ENCODE data around the gene MRPS15.
"Not testable (repeated sequence)": the region's sequence is repeated elsewhere in the genome, so short reads cannot be mapped to it uniquely, and the experiment has no call there.

The MRPS15 gene

GRCh38 chr1:36486439-36487335 lies 22.5 kb upstream of the MRPS15 start:
- DNase-seq: no peak

- DNase-seq: no peak
Measured at GRCh38 chr1:36486093-36486438, 21.9 kb upstream of the MRPS15 start.

DNA sequence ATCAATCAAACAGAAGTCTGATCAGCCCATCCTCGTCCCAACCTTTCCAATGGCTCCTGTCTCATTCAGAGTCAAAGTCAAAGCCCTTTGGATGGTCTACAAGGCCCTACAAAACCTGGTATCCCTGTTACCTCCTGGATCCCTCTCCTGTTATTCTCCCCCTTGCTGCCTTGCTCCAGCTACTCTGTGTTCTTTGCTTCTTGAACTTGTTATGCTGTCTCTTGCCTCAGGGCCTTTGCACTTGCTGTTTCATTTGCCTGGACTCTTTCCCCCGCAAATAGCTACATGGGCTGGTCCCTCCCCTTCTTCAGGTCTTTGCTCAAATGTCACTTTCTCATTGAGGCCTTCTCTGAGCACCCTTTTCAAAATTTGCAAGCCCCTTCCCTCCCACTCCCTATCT lies 19.9 kb upstream of the MRPS15 start:
- DNase-seq: no peak

DNA sequence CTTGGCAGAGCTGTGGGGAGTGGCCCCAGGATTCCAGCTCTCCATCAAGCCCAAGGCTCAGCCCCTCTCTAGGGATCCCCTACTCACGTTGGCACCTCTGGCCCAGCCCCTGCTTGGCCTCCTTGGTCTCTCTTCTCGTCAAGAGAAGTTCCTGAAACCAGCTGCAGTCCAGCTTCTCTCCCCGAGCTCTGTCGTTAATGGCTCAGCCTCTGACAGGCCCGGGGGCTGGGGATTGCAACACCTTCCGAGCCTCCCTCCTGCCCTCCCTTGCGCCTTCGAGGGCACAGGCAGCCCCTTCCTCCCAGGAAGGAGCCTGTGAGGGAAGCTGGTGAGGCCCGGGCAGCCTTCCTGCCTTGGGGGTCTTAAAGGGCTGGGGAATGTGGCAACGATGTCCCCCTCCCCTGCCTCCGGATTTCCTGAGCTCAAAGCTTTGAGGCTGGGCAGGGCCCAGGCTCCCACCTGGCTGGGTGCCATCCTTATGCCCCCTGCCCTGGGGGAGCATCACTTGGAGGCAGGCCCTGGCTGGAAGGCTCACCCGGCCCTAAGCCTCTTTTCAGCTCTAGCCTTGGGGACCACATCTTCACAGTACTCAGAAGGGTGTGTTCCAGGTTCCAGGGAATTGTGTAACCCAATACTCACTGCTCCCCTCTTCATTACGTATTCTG lies 18.7 kb upstream of the MRPS15 start, which contains the start of gene CSF3R:
TSS of gene CSF3R (minus strand) at position 190 of the 665 bp plus-strand sequence. CDS start 3,417 bp downstream, outside the sequence.
- DNase-seq: no peak

DNA sequence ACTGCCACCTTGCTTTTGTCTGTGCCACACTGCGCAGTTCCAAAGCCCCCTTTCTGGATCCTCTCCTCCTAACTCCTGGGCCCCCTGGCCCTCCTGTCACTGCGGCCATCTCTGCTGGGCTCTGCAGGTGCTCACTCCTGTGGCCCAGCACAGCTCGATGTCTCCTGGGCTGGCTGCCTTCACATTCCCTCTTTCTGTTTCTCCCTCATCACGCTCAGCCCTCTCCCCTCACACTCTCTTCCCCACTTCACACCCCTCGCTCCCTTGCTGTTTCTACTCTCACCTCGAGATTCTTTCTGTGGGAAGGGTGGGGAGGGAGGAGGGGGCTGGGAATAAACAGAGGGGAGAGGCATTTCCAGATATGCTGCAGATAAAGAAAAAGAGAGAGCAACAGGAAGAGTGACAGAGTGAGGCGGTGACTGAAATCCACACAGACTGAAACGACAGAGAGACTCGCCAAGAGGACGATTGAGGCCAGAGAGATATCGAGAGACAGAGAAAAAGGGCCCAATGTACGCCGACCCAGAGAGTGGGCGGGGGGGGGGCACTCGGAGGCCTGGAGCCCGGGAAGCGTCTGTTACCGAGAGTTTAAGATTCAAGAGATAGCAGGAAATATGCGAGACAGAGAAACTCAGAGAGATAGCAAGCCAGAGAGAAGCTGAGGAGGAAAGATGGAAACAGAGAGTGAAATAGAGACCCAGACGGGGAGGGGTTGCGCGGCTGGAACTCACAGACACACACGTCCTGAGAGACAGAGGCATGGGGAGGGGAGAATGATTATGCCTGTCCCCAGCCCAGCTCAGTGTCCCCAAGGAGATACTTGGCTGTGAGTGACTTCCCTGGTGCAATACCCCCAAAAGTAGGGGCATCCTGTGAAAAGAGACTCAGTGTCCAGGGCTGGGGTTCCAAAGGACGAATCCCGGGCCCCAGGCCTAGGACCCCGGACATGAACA lies 17.9 kb upstream of the MRPS15 start:
- DNase-seq: no peak

GRCh38 chr1:36481091-36481490 lies 16.9 kb upstream of the MRPS15 start:
- no peak for DNase-seq

- no peak for DNase-seq
Measured at GRCh38 chr1:36480161-36480560, 16.0 kb upstream of the MRPS15 start.

- DNase-seq: no peak
Measured at GRCh38 chr1:36479505-36480051, 15.4 kb upstream of the MRPS15 start.

GRCh38 chr1:36477615-36478014 lies 13.4 kb upstream of the MRPS15 start:
- DNase-seq: not testable (repeated sequence)

- no peak for DNase-seq
Measured at GRCh38 chr1:36476945-36477344, 12.8 kb upstream of the MRPS15 start.

DNA sequence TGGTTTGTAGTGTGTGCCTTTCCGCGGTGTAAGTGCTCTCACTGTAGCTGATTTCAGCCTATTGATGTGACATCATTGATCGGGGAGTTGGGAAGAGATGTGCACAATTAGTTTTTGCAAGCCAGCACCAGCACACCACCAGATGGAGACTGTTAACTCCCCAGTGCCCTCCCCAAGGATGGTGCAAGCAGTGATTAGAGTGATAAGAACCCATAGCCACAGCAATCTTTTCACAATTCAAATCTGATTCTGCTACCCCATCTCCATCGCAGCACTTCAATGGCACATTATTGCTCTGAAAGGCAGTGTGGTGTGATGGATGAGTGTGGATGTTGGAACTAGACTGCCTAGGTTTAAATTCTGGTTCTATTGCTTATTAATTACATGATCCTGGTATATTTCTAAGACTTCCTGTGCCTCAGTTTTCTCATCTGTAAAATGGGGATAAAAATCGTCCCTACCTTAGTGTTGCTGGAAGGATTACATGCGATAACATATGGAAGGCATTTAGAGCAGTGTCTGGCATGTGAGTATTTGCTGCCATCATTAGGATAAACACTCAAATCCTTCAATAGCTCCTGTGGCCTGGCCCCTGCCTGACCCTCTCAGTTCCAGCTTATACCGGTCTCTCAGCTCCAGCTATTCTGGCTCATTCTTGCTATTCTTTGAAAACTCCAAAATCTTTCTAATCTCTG lies 11.9 kb upstream of the MRPS15 start:
- no peak for DNase-seq

DNA sequence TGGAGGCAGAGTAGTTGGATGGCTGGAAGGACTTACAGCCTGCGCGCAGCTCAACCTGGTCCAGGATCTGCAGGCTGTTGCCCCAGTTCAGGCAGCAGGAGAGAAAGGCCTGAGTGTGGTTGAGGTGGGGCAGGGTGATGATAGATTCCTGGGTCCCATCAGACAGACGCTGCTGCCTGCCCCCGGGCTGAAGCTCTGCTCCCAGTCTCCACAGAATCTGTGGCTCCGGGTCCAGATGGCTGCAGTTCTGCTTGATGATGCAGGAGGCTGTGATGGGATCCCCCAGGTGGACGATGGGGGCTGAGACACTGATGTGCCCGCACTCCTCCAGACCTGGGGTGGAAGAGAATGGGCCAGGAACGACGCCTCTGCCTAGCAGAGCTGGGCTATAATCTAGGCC lies 11.2 kb upstream of the MRPS15 start:
- no peak for DNase-seq

DNA sequence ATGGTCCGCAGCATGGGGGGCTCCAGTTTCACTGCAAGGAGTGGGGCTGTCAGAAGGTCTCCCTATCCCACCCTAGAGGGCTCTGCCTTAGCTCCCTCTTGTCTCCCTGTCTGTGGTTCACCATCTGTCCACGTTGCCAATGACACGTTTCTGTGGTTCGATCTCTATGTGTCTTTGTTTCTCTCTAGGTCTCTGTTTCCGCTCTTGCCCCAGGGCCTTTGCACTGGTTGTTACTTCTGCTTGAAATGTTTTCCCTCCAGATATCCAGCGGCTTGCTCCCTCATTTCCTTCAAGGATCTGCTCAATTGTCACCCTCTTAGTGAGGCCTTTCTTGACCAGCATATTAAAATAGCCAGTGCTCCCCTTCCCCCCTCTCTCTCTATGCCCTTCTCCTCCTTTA lies 8.5 kb upstream of the MRPS15 start:
- no peak for DNase-seq

GRCh38 chr1:36471830-36472641 lies 7.9 kb upstream of the MRPS15 start:
- peak; percentile 49 for DNase-seq

DNA sequence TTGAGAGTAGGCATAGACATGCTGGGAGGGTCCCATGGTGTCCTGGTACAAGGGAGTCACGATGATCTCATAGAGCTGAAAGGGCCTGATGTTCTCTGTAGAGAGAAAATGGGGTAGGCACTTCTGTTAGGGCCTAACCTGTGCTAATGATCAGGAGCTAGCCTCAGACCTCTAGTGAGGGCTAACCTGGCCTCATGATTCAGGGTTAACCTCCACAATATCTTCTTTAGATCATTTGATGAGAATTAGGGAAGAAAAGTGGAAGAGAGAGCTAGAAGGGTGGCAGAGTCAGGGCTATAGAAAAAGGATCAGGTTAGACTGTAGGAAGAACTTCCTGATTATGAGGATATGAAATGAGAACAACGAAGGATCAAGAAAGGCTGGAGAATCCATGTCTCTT lies 5.0 kb upstream of the MRPS15 start:
- no peak for DNase-seq

DNA sequence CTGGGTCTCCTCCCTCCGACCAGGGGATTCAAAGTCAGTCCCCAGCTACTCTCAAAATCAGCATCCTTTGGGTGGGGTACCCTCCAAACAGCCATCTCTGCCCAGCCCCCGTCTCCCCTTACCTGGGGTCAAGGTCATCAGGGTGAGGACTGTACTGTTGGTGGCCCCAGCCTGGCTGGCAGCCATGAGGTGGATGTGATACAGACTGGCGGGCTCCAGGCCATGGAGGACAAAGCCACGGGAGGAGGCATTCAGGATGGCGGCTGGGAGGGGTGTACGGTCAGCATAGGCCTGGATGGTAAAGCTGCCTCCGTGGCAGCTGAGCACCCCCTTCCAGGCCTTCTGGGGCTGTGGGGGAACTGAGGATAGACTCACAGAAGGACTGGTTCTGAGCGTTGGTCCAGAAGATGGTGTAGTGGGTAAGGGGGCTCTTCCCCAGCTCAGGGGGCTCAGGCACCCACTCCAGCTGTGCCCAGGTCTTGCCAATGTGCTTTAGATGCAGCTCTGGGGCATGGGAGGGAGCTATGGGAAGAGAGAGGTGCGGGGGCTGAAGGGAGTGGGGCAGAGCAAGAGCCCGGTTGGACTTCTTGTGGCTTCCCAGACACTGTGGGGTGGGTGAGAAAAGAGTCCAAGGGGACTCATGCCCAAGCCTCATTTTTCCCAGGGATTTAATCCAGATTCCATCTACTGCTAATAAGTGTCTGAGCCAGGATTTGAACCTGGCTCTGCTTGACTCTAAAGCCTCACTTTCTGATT lies 3.7 kb upstream of the MRPS15 start:
- DNase-seq: no peak

GRCh38 chr1:36467027-36467410 lies 2.8 kb upstream of the MRPS15 start:
- no peak for DNase-seq

- DNase-seq: no peak
Measured at GRCh38 chr1:36466370-36467026, 2.3 kb upstream of the MRPS15 start.

DNA sequence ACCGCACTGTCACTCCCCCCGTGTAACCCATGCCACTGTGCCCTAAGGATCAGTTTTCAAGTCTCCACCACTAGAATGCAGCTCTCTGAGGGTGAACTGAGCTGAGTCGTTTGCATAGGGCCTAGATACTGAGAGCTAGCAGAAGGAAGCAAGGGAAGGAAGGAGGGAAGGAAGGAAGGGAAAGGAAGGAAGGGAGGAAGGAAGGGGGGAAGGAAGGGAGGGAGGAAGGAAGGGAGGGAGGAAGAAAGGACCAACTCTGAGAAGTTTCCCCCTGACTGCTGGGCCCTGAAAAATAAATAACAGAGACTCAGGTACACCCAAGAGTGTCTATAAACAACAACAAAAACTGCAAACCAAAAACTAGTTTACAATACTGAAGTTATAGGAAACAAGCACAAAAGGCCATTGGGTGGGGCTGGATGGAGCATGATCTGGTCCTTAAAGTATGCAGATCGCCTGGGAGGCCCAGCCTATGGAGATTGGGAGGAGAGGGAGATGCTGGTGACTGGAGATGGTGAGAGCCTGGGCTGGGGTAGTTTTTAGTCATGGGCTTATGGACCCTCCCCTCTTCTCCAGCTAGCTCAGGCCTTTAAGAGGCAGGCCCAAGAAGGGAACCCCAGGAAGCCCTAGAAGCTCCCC lies 1.7 kb upstream of the MRPS15 start:
- no peak for DNase-seq

All from right kidney (tissue), 1 donor.